Measurements from ENCODE around the gene POMP.
"Not testable (repeated sequence)": the region's sequence is repeated elsewhere in the genome, so short reads cannot be mapped to it uniquely, and the experiment has no call there.

POMP gene

DNA sequence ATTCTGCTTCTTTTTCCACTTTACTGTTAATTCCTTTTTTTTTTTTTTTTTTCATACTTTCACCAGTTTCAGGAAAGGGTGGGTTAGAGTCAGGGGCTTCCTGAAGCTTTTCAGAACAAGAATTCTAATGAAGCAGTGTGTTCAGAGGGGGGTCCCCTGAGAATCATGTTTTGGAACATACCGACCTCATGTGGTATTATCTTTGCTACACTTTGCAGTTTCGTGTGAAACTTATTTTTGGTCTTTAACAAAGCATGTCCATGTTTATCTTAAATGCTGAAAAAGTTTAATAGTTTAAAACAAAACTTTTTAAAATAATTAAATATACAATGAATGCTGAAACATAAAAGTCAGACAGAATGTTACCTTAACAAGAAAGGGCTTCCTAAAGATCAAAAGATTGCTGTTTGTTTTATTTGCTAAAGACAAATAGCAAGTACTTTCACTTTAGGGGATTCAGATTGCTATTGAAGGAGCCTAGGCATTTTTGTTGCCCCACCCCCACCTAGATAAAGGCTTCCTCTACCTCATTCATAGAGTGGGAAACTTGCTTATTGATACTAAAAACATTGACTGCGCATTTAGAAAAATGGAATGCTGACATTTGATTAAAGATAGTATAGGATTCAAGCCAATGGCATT lies 21.1 kb upstream of the POMP start:
- no peak for DNase-seq (ENCODE audit: low spot score)

GRCh38 chr13:28638756-28639155 lies 20.2 kb upstream of the POMP start:
- DNase-seq (ENCODE audit: low spot score): no peak

DNA sequence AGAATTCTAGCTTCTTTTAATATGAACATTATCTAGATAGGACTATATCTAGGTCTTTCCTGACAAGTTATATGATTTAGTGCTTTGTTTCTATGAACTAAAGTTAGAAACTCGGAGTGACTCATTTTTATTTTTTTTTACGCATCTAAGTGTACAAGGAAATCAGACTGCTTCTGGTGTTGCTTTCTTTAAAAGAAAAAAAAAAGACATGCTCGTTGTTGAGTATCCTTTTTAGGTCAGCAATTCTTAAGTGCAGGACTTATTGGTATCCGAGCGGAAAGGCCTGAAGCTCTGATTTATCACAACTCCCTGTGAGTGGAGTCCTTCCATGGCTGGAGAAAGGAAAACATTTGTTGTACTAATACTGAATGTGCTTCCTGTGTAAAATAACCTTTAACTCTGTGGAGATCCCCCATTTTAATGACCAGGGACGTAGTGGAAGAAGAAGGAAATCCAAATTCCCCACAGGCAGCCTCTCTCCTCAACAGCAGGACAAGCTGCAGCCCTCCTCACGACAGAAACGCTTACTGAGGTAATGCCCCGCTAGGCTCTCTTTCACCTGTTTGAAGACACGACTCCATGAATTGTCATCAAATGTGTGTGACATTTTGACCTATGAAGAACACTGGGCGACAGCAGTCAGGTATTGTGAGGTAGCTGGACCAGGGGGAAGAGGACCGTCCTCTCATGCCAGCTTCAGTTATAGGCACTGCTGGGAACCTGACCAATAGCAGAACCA lies 17.9 kb upstream of the POMP start:
- DNase-seq (ENCODE audit: low spot score): no peak

DNA sequence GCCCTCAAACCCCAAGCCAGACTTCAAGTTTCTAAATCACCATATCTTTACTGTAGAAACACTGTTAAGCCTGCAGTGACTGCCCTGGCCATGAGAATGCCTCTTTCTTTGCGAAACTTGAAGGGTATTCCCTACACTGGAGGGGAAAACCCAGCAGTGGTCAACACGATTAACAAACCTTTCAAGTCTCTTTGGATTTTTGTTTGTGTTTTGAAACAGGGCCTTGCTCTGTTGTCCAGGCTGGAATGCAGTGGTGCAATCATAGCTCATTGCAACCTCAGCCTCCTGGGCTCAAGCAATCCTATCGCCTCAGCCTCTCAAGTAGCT lies 17.4 kb upstream of the POMP start:
- DNase-seq (ENCODE audit: low spot score): no peak

DNA sequence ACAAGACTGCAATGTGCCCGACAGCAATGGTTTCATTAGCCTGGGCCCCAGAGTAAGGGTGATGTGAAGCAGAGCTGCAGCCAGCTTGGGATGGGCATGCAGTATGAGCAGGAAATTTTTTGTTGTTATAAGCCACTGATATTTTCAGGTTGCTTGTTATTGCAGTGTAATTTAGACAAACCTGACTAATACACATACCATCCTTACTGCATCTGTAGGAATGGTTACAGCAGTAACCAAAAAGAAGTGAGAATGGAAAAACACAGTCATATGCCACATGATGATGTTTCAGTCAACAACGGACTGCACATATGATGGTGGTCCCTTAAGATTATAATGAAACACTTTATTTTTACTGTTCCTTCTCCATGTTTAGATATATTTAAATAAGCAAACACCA lies 8.6 kb upstream of the POMP start:
- DNase-seq (ENCODE audit: low spot score): no peak

DNA sequence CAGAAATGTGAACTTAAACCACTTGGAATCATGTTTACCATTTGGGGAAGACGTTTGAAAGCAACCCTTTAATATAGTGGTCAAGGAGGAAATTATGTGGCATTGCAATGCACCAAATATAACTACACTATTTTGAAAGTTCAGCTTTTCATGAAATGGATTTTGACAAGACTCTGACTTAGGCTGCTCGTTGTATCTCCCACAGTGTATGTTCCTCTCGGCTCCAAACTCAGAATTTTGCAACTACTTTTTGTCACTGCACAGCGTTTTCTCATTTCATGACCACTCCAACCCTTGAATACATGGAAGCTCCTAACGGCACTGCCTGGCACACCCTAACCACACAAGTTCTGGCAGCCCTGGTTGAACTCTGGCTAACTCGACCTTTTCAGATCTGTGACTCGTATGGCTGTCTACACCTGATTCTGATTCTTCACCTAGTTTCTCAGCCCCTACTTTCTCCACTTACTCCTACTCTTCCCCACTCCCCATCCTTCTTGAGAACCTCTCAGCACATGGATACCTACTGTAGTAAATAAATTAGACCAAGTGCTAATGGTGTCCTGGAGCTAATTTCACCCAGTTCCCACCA lies 7.0 kb upstream of the POMP start:
- no peak for DNase-seq (ENCODE audit: low spot score)

DNA sequence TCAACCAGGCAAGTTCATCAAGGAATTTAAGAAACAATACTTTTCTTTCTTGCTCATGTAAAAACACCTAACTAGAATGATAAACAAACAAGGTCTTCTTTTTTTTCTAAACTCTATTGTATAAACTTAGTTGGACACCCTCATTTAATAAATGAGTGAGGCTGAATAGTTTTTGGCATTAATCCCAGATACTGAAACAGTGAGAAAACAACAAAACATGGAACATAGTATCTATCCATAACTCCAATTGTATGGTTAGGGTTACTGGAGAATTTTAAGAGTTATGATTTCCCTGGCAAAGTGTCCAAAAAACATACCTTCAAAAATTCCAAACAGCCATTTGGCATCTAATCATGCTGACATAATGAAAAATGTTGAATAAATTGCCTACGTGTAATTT lies 5.8 kb upstream of the POMP start:
- no peak for DNase-seq (ENCODE audit: low spot score)

DNA sequence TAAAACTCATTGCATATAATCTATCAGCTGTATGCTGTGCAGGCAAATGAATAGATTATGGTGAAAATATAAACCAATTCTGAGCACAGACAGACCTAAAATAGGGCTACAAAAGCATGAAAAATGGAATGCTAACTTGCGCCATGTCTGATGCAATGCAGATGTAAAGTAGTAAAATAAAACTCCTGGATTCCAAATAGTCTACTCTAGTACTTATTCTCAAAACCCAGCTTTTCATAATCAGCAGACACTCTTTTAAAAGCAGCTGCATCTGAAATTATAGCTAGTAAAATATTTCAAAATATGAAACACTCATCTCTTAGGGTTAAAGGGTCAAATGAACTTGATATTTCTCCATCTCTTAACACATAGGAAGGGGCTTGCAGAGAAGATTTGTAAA lies 4.7 kb upstream of the POMP start:
- DNase-seq (ENCODE audit: low spot score): no peak

DNA sequence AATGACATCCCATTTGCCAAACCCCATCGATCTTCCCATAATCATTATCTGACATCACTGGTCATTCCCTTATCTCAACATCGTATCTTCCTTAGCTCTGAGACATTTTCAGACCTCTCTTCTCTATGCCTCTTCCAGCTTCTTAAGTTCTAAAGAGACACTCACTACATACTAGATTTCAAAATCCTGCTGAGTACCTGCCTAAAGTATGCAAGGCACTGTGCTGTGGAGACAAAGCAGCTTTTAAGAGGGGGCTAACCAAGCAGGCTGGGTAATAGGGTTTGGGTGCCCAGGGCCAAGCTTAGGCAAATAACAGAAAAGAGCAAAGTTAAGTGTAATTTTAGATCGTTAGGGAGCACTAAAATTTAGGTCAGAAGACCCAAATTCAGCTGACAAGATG lies 3.4 kb upstream of the POMP start:
- no peak for DNase-seq (ENCODE audit: low spot score)

DNA sequence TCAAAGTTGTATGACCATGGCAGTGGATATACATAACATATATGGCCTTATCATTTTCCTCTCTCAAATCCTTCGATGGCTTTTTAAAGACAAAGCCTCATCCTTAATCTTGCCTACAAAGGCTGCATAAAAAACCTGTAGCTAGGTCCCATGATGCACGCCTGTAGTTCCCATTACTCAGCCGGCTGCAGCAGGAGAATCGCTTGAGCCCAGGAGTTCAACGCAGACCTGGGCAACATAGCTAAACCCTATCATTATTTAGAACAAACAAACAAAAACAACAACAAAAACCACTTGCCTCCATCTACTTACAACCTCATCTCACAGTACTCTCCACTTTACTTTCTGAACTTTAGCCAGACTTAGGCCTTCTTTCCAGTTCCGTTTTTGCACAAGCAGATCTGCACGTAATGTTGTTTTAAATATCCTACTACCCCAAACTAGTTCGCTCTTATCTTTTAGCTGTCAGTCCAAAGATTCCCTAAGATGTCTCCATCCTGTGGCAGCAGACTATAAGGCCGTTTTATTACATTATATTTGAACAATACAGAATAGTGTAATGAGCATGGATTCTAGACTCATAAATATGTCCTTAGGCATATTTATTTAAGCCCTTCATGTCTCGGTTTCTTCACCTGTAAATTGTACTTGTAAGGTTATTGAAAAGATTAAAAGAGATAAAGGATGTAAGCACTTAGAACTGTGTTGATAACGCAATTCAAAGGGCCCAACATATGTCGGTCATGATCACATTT lies 969 bp upstream of the POMP start:
- DNase-seq (ENCODE audit: low spot score): no peak

- DNase-seq (ENCODE audit: low spot score): no peak
These were observed 463 bp upstream of the POMP start for GRCh38 chr13:28658539-28658795.

DNA sequence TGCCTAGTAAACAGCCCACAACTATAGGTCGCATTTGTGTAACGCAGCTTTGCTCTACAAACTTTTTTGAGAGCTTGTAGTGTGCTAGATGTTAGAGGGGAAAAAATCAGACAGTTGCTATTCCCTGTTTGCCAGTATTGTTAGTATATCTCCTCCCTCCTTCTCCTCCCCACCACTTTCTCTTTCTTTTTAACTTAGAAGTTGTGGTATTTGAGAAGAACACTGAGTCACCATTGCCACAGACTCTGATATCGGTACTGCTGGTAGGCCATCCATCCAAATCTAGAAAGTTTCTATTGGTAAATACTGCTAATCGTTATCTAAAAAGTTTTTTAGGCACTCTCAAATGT lies 666 bp downstream of the POMP start:
- no peak for DNase-seq (ENCODE audit: low spot score)

DNA sequence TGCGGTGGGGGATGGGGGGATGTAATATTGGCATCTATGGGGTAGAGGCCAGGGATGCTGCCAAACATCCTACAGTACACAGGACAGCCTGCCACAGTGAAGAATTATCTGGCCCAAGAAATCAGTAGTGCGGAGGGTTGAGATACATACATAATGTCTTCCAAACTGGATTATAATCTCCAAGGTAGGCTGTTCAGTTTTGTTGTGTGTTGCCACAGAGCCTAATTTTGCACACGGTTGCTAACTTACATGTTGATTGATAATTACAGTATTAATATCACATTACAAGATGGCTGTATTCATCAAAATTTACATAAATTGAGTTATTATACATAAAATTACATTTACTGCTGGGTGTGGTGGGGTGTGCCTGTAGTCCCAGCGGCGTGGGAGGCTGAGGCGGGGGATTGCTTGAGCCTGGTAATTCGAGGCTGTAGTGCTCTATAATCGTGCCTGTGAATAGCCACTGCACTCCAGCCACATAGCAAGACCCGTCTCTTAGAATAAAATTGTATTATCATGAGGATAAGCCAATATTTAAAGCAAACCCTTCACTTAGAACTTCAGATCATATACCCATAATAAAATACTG lies 8.1 kb downstream of the POMP start:
- no peak for DNase-seq (ENCODE audit: low spot score)

DNA sequence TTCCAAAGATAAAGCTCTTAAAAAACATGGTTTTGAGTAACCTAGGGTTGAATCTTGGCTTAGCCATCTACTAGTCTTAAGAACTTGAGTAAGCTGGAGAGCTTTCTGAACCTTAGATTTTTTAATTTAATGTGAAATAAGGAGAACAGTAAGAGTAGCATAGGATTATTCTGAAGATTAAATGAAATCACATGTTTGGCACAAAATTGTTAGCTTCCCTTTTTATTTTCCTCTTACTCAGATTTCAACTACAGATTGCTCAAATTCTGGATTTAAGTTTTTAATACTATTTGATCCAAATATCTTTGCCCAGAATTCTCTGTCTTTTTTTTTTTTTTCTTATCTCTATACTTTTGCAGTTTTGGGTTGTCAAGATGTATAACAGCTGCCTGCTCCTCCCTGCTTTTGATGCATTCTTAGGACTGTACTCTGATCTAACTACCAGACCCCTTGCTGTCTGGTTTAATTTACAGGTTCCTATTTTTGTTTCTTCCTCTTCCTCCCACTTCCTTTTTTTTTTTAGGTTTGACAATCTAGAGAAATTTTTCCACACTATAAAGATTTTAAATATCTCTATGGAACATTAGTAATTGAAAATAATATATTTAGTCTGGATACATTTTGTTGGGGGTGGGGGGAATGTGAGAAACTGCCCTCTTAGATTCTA lies 12.3 kb downstream of the POMP start:
- DNase-seq (ENCODE audit: low spot score): no peak

DNA sequence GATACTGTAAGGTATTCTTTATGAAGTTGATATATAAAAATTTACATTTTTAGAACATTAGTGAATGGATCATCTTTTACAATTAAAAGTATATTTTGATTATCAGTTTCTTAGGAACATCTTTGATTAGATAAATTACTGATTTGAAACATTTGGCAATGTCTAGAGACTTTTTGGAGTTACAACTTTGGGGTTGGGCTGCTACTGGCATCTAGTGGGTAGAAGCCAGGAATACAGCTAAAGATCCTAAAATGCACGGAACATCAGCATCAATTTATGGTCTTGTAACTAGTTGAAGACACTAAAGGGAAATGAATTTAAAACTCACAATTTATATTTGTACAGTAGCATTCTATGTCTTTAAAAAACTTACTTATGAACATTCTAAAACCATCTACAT lies 19.9 kb downstream of the POMP start:
- no peak for DNase-seq (ENCODE audit: low spot score)

DNA sequence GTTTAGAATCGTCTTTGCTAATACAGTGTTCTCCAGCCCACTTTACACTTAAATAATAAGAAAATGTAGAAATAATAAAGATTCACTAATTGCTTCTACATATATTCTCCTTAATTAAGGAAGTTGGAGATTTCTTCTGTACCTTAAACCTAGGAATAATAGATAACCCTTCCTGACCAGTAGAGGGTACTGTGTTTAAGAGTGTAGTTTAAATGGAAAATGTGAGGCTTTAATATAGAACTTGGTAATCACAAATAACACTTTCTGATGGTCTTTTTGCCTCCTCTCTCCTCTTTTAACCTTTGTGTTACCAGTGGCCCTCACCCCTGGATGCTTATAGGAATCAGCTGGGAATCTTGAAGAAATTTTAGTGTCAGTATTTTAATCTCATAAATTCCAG lies 20.7 kb downstream of the POMP start:
- DNase-seq (ENCODE audit: low spot score): no peak

DNA sequence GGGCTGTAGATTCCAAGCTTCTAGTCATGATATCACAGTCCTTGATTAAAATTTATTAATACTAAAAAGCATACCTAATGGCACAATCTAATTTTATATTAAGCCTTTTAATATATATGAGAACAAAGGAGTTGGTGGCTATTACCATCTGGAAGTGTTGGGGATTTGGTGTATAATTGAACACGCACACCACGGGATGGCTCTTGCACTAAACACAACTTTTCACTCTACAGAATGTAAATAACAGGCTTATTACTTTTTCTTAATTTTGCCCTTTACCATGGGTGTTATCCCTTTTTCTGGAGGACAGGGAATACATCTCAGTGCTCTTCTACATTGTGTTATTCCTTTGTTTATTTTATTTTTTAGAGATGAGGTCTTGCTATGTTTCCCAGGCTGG lies 21.6 kb downstream of the POMP start:
- DNase-seq (ENCODE audit: low spot score): no peak

- not testable (repeated sequence) for DNase-seq (ENCODE audit: low spot score)
These were observed 24.2 kb downstream of the POMP start for GRCh38 chr13:28683169-28683568.

GRCh38 chr13:28684257-28684656 lies 25.3 kb downstream of the POMP start:
- DNase-seq (ENCODE audit: low spot score): no peak

DNA sequence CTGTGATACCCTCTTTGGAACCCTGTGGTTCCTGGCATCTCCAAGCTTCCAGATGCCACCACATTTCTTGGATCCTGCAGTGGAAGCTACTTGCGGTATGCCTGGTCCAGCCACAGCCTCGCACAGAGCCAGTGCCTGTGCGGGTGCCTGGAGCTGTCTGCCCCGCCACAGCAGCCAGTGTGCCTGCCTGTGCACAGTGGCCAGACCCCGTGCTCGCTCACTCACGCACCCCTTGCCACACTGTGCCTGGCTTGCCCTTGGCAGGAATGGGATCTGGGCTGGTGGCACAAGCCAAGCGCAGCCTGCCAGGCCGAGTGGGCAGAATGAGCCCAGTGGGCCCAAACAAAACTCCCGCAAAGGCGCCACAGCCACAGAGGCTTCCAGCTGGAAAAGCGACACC lies 26.2 kb downstream of the POMP start:
- no peak for DNase-seq (ENCODE audit: low spot score)

DNA sequence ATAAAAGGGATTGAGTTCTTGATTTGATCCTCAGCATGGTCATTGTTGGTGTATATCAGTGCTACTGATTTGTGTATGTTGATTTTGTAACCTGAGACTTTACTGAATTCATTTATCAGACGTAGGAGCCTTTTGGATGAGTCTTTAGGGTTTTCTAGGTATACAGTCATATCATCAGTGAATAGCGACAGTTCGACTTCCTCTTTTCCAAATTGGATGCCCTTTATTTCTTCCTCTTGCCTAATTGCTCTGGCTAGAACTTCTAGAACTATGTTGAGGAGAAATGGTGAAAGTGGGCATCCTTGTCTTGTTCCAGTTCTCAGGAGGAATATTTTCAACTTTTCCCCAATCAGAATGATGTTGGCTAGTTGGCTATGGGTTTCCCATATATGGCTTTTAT lies 27.0 kb downstream of the POMP start:
- DNase-seq (ENCODE audit: low spot score): no peak
